Measurements from ENCODE around the gene SPATS2L. TPM values are rescaled to one million over a fixed set of nuclear protein-coding genes. Genes with fewer than 3 reads are reported as not detected.

The SPATS2L gene
- polyA plus RNA-seq, 1 of the 3 experiments (the other 2 are of a cell fraction) = 86.8 TPM

DNA sequence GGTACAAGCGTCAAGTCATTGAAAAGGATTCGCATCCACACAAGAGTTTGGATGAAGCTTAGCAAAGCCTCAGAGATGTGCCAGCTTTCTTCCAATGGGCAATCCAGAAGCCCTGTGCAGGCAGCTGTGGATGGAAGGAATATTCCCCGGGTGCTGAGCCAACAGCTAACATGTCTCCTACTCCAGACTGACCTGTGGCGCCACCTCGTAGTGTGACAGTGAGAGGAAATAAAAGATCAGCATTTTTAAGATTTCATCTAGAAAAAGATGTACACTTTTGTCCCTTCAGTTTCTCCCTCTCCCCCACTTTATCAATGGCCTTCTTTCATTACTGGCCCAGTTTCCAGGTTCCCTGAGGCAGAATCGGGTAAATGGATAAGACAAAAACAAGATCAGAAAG, 48.9 kb upstream of the SPATS2L start:
- CTCF ChIA-PET = no interaction called here
- H3K9me2 ChIP-seq = no peaks in the 10 kb centered on the region

DNA sequence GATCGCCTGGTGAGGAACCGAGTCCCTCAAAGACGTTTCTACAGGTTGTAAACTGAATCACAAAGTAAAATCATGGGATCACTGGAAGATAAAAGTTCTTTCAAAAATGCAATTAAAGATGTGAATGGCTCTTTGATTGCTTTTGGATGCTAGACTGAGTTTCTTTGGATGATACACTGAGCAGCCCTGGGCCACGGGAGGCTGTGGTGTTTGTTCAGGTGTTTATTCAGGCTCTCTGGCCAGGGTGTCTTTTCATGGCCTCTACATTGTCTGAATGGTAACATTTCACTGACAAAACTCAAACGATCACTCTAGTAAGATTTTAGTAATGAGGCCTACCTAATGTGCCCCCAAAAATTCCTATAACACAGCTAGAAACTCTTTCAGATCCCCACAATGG, 48.4 kb upstream of the SPATS2L start:
- Histone ChIP-seq H3K9me2 (no peaks in the 10 kb centered on the region), H4K20me1 (ENCODE audit: insufficient read depth) (no peaks in the 10 kb centered on the region), H3K4me1 (ENCODE audit: control insufficient read depth in 1 of 2, insufficient read depth in 2 of 2, low read depth in 1 of 2, low read length in 1 of 2) (no peaks in the 10 kb centered on the region), H3K4me2 (no peak overlapping the region), H3K4me3 (ENCODE audit: low read depth in 2 of 2, low read length in 1 of 2) (no peak overlapping the region), H3K79me2 (ENCODE audit: insufficient read depth) (no peaks in the 10 kb centered on the region), H3K9me3 (no peaks in the 10 kb centered on the region), H3F3A (replicated peaks; ENCODE audit: insufficient read depth) (no peaks in the 10 kb centered on the region), H2AFZ (ENCODE audit: low read depth) (no peak overlapping the region), H3K27ac (ENCODE audit: low read depth in 2 of 2, low read length in 1 of 2) (no peak overlapping the region), H3K9ac (no peak overlapping the region), H3K36me3 (replicated peaks in 1 of 2; ENCODE audit: control insufficient read depth in 1 of 2, insufficient read depth in 2 of 2, low read length in 1 of 2) (no peaks in the 10 kb centered on the region), H3K27me3 (ENCODE audit: insufficient read depth) (no peaks in the 10 kb centered on the region; the same call in 1 of the 2 replicates)
- 74% methylated on average over 5 of the region's 5 CpGs for WGBS (ENCODE audit: low lambda C conversion rate)
- CTCF ChIA-PET = no interaction called here
- no peak for DNase-seq
- POLR2A ChIA-PET = no interaction called here
- TF ChIP-seq POLR2AphosphoS5 (IDR thresholded peaks at IDR 0.05; ENCODE audit: low read depth, low read length) (no peak), GATA2 (CRISPR knock-in tag; IDR thresholded peaks at IDR 0.05) (no peak), EP300 (IDR thresholded peaks at IDR 0.05; ENCODE audit: borderline replicate concordance in 1 of 2, low read depth in 1 of 2, low read length in 1 of 2) (no peak), RCOR1 (IDR thresholded peaks at IDR 0.05; ENCODE audit: low read length) (no peak), NRF1 (IDR thresholded peaks at IDR 0.05; ENCODE audit: low read depth, low read length) (no peak), RAD21 (IDR thresholded peaks at IDR 0.05; ENCODE audit: low read length) (no peak), ELF1 (IDR thresholded peaks at IDR 0.05) (no peak), FOXJ3 (CRISPR knock-in tag; IDR thresholded peaks at IDR 0.05) (no peak), EZH2phosphoT487 (IDR thresholded peaks at IDR 0.05; ENCODE audit: borderline replicate concordance, low read depth) (no peak), JUND (IDR thresholded peaks at IDR 0.05) (no peak), YY1 (IDR thresholded peaks at IDR 0.05; ENCODE audit: low read depth) (no peak), GABPA (IDR thresholded peaks at IDR 0.05; ENCODE audit: low read depth) (no peak)
- TF ChIP-seq, protein P1, sequence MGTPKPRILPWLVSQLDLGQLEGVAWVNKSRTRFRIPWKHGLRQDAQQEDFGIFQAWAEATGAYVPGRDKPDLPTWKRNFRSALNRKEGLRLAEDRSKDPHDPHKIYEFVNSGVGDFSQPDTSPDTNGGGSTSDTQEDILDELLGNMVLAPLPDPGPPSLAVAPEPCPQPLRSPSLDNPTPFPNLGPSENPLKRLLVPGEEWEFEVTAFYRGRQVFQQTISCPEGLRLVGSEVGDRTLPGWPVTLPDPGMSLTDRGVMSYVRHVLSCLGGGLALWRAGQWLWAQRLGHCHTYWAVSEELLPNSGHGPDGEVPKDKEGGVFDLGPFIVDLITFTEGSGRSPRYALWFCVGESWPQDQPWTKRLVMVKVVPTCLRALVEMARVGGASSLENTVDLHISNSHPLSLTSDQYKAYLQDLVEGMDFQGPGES (IDR thresholded peaks at IDR 0.05; ENCODE audit: low read depth, low read length) = no peak
- TF ChIP-seq, protein P2, sequence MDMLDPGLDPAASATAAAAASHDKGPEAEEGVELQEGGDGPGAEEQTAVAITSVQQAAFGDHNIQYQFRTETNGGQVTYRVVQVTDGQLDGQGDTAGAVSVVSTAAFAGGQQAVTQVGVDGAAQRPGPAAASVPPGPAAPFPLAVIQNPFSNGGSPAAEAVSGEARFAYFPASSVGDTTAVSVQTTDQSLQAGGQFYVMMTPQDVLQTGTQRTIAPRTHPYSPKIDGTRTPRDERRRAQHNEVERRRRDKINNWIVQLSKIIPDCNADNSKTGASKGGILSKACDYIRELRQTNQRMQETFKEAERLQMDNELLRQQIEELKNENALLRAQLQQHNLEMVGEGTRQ (IDR thresholded peaks at IDR 0.05; ENCODE audit: borderline replicate concordance, low read depth, low read length) = no peak
- TF ChIP-seq, protein P3, sequence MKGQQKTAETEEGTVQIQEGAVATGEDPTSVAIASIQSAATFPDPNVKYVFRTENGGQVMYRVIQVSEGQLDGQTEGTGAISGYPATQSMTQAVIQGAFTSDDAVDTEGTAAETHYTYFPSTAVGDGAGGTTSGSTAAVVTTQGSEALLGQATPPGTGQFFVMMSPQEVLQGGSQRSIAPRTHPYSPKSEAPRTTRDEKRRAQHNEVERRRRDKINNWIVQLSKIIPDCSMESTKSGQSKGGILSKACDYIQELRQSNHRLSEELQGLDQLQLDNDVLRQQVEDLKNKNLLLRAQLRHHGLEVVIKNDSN (IDR thresholded peaks at IDR 0.05; ENCODE audit: borderline replicate concordance, low read depth) = no peak

More for the DNA sequence above, 48.9 kb upstream of the SPATS2L start:
- H3K27ac ChIP-seq (ENCODE audit: low read depth in 2 of 2, low read length in 1 of 2) = no peak overlapping the region
- no peaks in the 10 kb centered on the region for H3F3A ChIP-seq (replicated peaks; ENCODE audit: insufficient read depth)
- H3K27me3 ChIP-seq (ENCODE audit: insufficient read depth) = no peaks in the 10 kb centered on the region; the same call in 1 of the 2 replicates
- TF ChIP-seq TEAD4 (IDR thresholded peaks at IDR 0.05; ENCODE audit: borderline replicate concordance, insufficient read depth) (no peak), CHD2 (IDR thresholded peaks at IDR 0.05; ENCODE audit: low read length, partially characterized antibody) (no peak), YY1 (IDR thresholded peaks at IDR 0.05; ENCODE audit: low read depth) (no peak), TAF1 (IDR thresholded peaks at IDR 0.05; ENCODE audit: borderline replicate concordance, low read depth, low read length) (no peak), NRF1 (IDR thresholded peaks at IDR 0.05; ENCODE audit: low read depth, low read length) (no peak), EP300 (IDR thresholded peaks at IDR 0.05; ENCODE audit: borderline replicate concordance in 1 of 2, low read depth in 1 of 2, low read length in 1 of 2) (no peak), ELF1 (IDR thresholded peaks at IDR 0.05) (no peak), FOXM1 (IDR thresholded peaks at IDR 0.05; ENCODE audit: low read depth) (no peak), EZH2phosphoT487 (IDR thresholded peaks at IDR 0.05; ENCODE audit: borderline replicate concordance, low read depth) (no peak), RFX5 (IDR thresholded peaks at IDR 0.05; ENCODE audit: low read length) (no peak), GABPA (IDR thresholded peaks at IDR 0.05; ENCODE audit: low read depth) (no peak), NFIC (IDR thresholded peaks at IDR 0.05; ENCODE audit: borderline replicate concordance) (no peak), SMC3 (IDR thresholded peaks at IDR 0.05; ENCODE audit: low read depth, low read length) (no peak), MXI1 (IDR thresholded peaks at IDR 0.05; ENCODE audit: low read depth, low read length) (no peak)
- TF ChIP-seq, protein P1 (IDR thresholded peaks at IDR 0.05; ENCODE audit: low read depth, low read length) = no peak
- TF ChIP-seq, protein P2 (IDR thresholded peaks at IDR 0.05; ENCODE audit: borderline replicate concordance, low read depth, low read length) = no peak
- TF ChIP-seq, protein P4, sequence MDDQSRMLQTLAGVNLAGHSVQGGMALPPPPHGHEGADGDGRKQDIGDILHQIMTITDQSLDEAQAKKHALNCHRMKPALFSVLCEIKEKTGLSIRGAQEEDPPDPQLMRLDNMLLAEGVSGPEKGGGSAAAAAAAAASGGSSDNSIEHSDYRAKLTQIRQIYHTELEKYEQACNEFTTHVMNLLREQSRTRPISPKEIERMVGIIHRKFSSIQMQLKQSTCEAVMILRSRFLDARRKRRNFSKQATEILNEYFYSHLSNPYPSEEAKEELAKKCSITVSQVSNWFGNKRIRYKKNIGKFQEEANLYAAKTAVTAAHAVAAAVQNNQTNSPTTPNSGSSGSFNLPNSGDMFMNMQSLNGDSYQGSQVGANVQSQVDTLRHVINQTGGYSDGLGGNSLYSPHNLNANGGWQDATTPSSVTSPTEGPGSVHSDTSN (IDR thresholded peaks at IDR 0.05) = no peak
- H3K4me3 ChIP-seq (ENCODE audit: low read depth in 2 of 2, low read length in 1 of 2) = no peak overlapping the region
- POLR2A ChIA-PET = no interaction called here
- H3K9me3 ChIP-seq = no peaks in the 10 kb centered on the region
- H3K4me1 ChIP-seq (ENCODE audit: control insufficient read depth in 1 of 2, insufficient read depth in 2 of 2, low read depth in 1 of 2, low read length in 1 of 2) = no peaks in the 10 kb centered on the region
- no peaks in the 10 kb centered on the region for H3K79me2 ChIP-seq (ENCODE audit: insufficient read depth)
- H4K20me1 ChIP-seq (ENCODE audit: insufficient read depth) = no peaks in the 10 kb centered on the region
- H3K36me3 ChIP-seq (replicated peaks in 1 of 2; ENCODE audit: control insufficient read depth in 1 of 2, insufficient read depth in 2 of 2, low read length in 1 of 2) = no peaks in the 10 kb centered on the region
- H2AFZ ChIP-seq (ENCODE audit: low read depth) = no peak overlapping the region
- H3K4me2 ChIP-seq = no peak overlapping the region
- no peak for DNase-seq
- no peak overlapping the region for H3K9ac ChIP-seq
- whole genome bisulfite sequencing (ENCODE audit: low lambda C conversion rate) = 80% methylated on average over 6 of the region's 6 CpGs
